Stimulated activated naive B cell treated with anti-CD40 and anti-IgM and Interleukin-4, amounts not matched to agents 10 μg/mL and 1 μg/mL and 100 μg/mL, for 72 hours (primary cell): ENCODE data around the gene UBE2F.
"Not testable (repeated sequence)": the region's sequence is repeated elsewhere in the genome, so short reads cannot be mapped to it uniquely, and the experiment has no call there.

Experiments
- ATAC-seq, 2 donors: fragments of 150-1000 bp; cut with Tn5 transposase; replicated peaks; 2 replicates each; pipeline ENCODE4 v1.10.0; 2021; ENCODE audit warnings: moderate library complexity in 1 of 2
- DNase-seq: peaks from one replicate; pipeline ENCODE4 v3.0.0; 2021
- H3K27ac Mint-ChIP-seq: one replicate; pipeline ENCODE4 v1.8.0; 2022; ENCODE audit warnings: mild to moderate bottlenecking, mixed read lengths
- H3K27me3 Mint-ChIP-seq, 2 donors: one replicate each; pipeline ENCODE4 v1.8.0; 2022; ENCODE audit warnings: mixed read lengths in 2 of 2
- H3K36me3 Mint-ChIP-seq, 2 donors: one replicate each; pipeline ENCODE4 v1.8.0; 2022; ENCODE audit warnings: mixed read lengths in 2 of 2, mild to moderate bottlenecking in 1 of 2
- H3K4me1 Mint-ChIP-seq, 2 donors: one replicate each; pipeline ENCODE4 v1.8.0; 2022; ENCODE audit warnings: mixed read lengths in 2 of 2, mild to moderate bottlenecking in 1 of 2
- H3K4me3 Mint-ChIP-seq, 2 donors: one replicate each; pipeline ENCODE4 v1.8.0; 2022; ENCODE audit warnings: mild to moderate bottlenecking in 2 of 2, mixed read lengths in 2 of 2, moderate library complexity in 1 of 2
- H3K9me3 Mint-ChIP-seq, 2 donors: one replicate each; pipeline ENCODE4 v1.8.0; 2022; ENCODE audit warnings: mixed read lengths in 2 of 2, mild to moderate bottlenecking in 1 of 2

The UBE2F gene

GRCh38 chr2:238025741-238026360 is 59.0 kb downstream of the UBE2F start:
- Mint-ChIP-seq H3K9me3 (no peaks in the 10 kb centered on the region), H3K4me3 (no peak overlapping the region)

GRCh38 chr2:238027058-238027457 is 60.2 kb downstream of the UBE2F start:
- Mint-ChIP-seq H3K27ac (peak overlapping the region; percentile 71), H3K4me3 (no peak overlapping the region), H3K36me3 (peaks cover 54 to 59% of the 10 kb centered on the region in 2 donors), H3K27me3 (no peaks in the 10 kb centered on the region), H3K4me1 (peaks cover 3 to 4% of the 10 kb centered on the region in 2 donors), H3K9me3 (no peaks in the 10 kb centered on the region)
- DNase-seq (no peak), ATAC-seq (no peak)

More at GRCh38 chr2:238025741-238026360, 59.0 kb downstream of the UBE2F start:
- Mint-ChIP-seq H3K27me3 (no peaks in the 10 kb centered on the region), H3K27ac (no peak overlapping the region), H3K36me3 (peaks cover 54 to 58% of the 10 kb centered on the region in 2 donors), H3K4me1 (peaks cover 0 to 3% of the 10 kb centered on the region in 2 donors)
- ATAC-seq: no peak
- DNase-seq: no peak

GRCh38 chr2:238027591-238028415 is 61.0 kb downstream of the UBE2F start:
- Mint-ChIP-seq H3K4me3 (no peak overlapping the region), H3K36me3 (peaks cover 56 to 63% of the 10 kb centered on the region in 2 donors), H3K4me1 (peaks cover 3 to 7% of the 10 kb centered on the region in 2 donors), H3K27me3 (no peaks in the 10 kb centered on the region), H3K27ac (peak overlapping the region; percentile 31), H3K9me3 (no peaks in the 10 kb centered on the region)
- no peak for ATAC-seq
- DNase-seq: no peak

GRCh38 chr2:238029853-238030252 is 63.0 kb downstream of the UBE2F start:
- H3K4me1 Mint-ChIP-seq: peaks cover 0 to 7% of the 10 kb centered on the region in 2 donors
- peaks cover 66 to 75% of the 10 kb centered on the region in 2 donors for H3K36me3 Mint-ChIP-seq
- no peaks in the 10 kb centered on the region for H3K9me3 Mint-ChIP-seq
- no peak for ATAC-seq
- H3K27ac Mint-ChIP-seq: no peak overlapping the region
- H3K27me3 Mint-ChIP-seq: no peaks in the 10 kb centered on the region
- DNase-seq: no peak
- H3K4me3 Mint-ChIP-seq: no peak overlapping the region

- no peak for ATAC-seq
- DNase-seq: no peak
- H3K27ac Mint-ChIP-seq: no peak overlapping the region
- H3K4me3 Mint-ChIP-seq: no peak overlapping the region
- H3K36me3 Mint-ChIP-seq: peaks cover 64 to 75% of the 10 kb centered on the region in 2 donors
- H3K9me3 Mint-ChIP-seq: no peaks in the 10 kb centered on the region
- no peaks in the 10 kb centered on the region for H3K27me3 Mint-ChIP-seq
- H3K4me1 Mint-ChIP-seq: peaks cover 0 to 7% of the 10 kb centered on the region in 2 donors
Measured at GRCh38 chr2:238030422-238031155, 63.8 kb downstream of the UBE2F start.

GRCh38 chr2:238031751-238032150 is 64.9 kb downstream of the UBE2F start:
- H3K27me3 Mint-ChIP-seq: no peaks in the 10 kb centered on the region
- H3K4me1 Mint-ChIP-seq: peaks cover 0 to 7% of the 10 kb centered on the region in 2 donors
- H3K36me3 Mint-ChIP-seq: peaks cover 60 to 74% of the 10 kb centered on the region in 2 donors
- H3K27ac Mint-ChIP-seq: no peak overlapping the region
- ATAC-seq (no peak), DNase-seq (no peak)
- H3K4me3 Mint-ChIP-seq: no peak overlapping the region
- no peaks in the 10 kb centered on the region for H3K9me3 Mint-ChIP-seq

- no peaks in the 10 kb centered on the region for H3K27me3 Mint-ChIP-seq
- H3K9me3 Mint-ChIP-seq: no peaks in the 10 kb centered on the region
- peaks cover 0 to 7% of the 10 kb centered on the region in 2 donors for H3K4me1 Mint-ChIP-seq
- no peak overlapping the region for H3K4me3 Mint-ChIP-seq
- peak; percentile 78 to 92 for ATAC-seq
- H3K36me3 Mint-ChIP-seq: peaks cover 59 to 74% of the 10 kb centered on the region in 2 donors
- H3K27ac Mint-ChIP-seq: no peak overlapping the region
- no peak for DNase-seq
Measured at GRCh38 chr2:238032755-238033337, 66.0 kb downstream of the UBE2F start.

GRCh38 chr2:238033991-238034390 is 67.2 kb downstream of the UBE2F start:
- not testable (repeated sequence) for DNase-seq, H3K4me3 Mint-ChIP-seq, H3K4me1 Mint-ChIP-seq, H3K9me3 Mint-ChIP-seq, H3K27me3 Mint-ChIP-seq, ATAC-seq, H3K27ac Mint-ChIP-seq
- H3K36me3 Mint-ChIP-seq: peaks cover 63 to 80% of the 10 kb centered on the region in 2 donors

- no peak for DNase-seq
- Mint-ChIP-seq H3K4me1 (no peaks in the 10 kb centered on the region), H3K27me3 (no peaks in the 10 kb centered on the region), H3K9me3 (no peaks in the 10 kb centered on the region), H3K27ac (no peak overlapping the region), H3K4me3 (no peak overlapping the region), H3K36me3 (peaks cover 58 to 76% of the 10 kb centered on the region in 2 donors)
- no peak for ATAC-seq
Measured at GRCh38 chr2:238038203-238038602, 71.4 kb downstream of the UBE2F start.

GRCh38 chr2:238039151-238039550 is 72.3 kb downstream of the UBE2F start:
- no peak for ATAC-seq
- Mint-ChIP-seq H3K27ac (no peak overlapping the region), H3K36me3 (peaks cover 58 to 81% of the 10 kb centered on the region in 2 donors)

GRCh38 chr2:238039985-238040384 is 73.2 kb downstream of the UBE2F start:
- H3K27ac Mint-ChIP-seq: no peak overlapping the region

More at GRCh38 chr2:238039151-238039550, 72.3 kb downstream of the UBE2F start:
- Mint-ChIP-seq H3K9me3 (no peaks in the 10 kb centered on the region), H3K27me3 (no peaks in the 10 kb centered on the region), H3K4me3 (no peak overlapping the region), H3K4me1 (no peaks in the 10 kb centered on the region)
- no peak for DNase-seq

GRCh38 chr2:238040918-238041317 is 74.1 kb downstream of the UBE2F start:
- no peak overlapping the region for H3K4me3 Mint-ChIP-seq
- no peak overlapping the region for H3K27ac Mint-ChIP-seq
- ATAC-seq: no peak

More at GRCh38 chr2:238039985-238040384, 73.2 kb downstream of the UBE2F start:
- Mint-ChIP-seq H3K36me3 (peaks cover 53 to 75% of the 10 kb centered on the region in 2 donors), H3K4me3 (no peak overlapping the region), H3K27me3 (no peaks in the 10 kb centered on the region), H3K9me3 (no peaks in the 10 kb centered on the region), H3K4me1 (no peaks in the 10 kb centered on the region)
- DNase-seq (no peak), ATAC-seq (no peak)

GRCh38 chr2:238042090-238042489 is 75.3 kb downstream of the UBE2F start:
- Mint-ChIP-seq H3K9me3 (peaks cover 0 to 5% of the 10 kb centered on the region in 2 donors), H3K4me3 (no peak overlapping the region), H3K27ac (no peak overlapping the region), H3K36me3 (peaks cover 61 to 79% of the 10 kb centered on the region in 2 donors), H3K4me1 (no peaks in the 10 kb centered on the region), H3K27me3 (no peaks in the 10 kb centered on the region)
- ATAC-seq (no peak), DNase-seq (no peak)

More at GRCh38 chr2:238040918-238041317, 74.1 kb downstream of the UBE2F start:
- Mint-ChIP-seq H3K4me1 (no peaks in the 10 kb centered on the region), H3K9me3 (peaks cover 0 to 2% of the 10 kb centered on the region in 2 donors), H3K27me3 (no peaks in the 10 kb centered on the region), H3K36me3 (peaks cover 50 to 75% of the 10 kb centered on the region in 2 donors)
- DNase-seq: no peak
